Central memory CD4-positive, alpha-beta T cell (primary cell): ENCODE measurements around the gene PNP.
"Not testable (repeated sequence)": the region's sequence is repeated elsewhere in the genome, so short reads cannot be mapped to it uniquely, and the experiment has no call there.

Experiments used
- DNase-seq: peaks from one replicate; pipeline ENCODE4 v3.0.0; 2022

Gene PNP

DNA sequence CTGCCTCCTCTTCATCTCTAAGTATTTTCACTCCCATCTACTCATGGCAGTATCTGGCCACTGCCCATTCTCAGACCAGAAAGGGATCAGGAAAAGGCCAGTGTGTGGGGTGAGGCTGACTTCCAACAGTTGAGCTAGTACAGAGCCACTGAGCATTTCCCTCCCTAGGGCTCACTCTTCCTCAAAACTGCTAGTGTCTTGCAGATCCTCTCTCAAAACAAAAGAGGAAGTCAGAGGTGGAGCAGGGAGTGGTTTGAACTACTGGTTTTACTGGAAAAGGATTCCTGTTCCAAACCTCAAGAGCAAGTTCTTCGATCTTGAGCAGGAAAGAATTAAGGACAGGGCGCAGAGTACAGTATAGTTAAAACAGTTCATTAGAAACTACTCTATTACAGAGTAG lies 24.4 kb downstream of the PNP start:
- DNase-seq: no peak

DNA sequence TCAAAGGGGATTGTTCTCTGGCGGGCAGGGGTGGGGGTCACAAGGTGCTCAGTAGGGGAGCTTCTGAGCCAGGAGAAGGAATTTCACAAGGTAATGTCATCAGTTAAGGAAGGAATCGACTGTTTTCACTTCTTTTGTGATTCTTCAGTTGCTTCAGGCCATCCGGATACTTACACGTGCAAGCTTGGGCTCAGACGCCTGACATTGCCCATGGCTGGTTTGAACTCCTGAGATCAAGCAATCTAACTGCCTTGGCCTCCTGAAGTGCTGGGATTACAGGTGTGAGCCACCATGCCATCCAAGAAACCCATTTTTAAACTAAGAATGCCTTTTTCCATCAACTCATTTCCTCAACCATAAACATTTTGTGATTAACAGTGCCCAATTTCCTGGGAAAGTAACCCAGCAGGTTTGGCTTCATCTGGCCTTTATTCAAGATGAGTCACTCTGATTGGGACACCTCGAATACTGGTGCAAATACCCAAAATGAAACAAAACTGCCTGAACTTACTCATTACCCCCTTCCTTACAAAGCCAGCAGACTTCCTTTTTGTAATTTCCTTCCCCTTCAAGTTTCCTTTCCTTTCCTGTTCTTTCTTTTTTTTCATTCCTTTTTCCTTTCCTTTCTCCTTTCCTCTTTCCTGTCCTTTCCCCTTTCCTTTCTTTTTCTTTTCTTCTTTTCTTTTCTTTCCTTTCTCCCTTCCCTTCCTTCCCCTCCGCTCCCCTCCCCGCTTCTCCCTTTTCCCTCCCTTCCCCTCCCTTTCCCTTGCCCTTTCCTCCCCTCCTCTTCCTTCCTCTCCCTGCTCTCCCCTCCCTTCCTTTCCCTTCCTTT lies 25.9 kb downstream of the PNP start:
- DNase-seq: no peak

- DNase-seq: no peak
Observed at GRCh38 chr14:20498622-20499021, 29.4 kb downstream of the PNP start.

DNA sequence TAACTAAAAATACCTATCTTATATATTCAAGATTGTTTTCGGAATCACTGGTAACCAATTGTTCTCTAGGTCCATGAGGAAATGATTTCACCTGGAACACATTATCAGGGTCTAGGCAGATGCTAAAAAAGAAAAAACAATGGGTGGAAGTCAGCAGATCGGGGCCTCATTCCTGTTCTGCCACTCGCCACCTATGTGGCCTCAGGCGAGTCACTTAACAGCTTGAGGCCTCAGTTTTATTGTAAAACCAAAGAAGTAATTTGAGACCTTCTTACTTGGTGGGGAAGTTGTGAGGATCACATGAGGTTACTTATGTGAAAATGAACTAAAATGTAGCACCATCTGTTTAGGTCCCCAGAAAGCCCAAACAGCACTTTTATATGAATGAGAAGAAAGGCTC lies 29.9 kb downstream of the PNP start:
- DNase-seq: no peak

- no peak for DNase-seq
Observed at GRCh38 chr14:20499881-20500280, 30.7 kb downstream of the PNP start.

DNA sequence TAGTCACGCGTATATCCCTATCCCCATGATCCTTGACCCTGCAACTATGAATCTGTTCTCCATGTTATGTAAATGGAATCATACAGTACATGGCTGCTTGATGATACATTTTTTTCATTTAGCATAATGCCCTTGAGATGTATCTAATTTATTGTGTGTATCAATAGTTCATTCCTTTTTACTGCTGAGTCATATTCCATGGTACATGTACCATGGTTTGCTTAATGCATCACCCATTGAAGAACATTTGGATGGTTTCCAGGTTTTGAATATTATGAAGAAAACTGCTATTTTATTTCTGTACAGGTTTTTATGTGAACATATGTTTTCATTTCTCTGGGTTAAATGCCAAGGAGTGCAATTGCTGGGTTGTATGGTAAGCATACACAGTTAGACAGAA lies 32.1 kb downstream of the PNP start:
- no peak for DNase-seq

- DNase-seq: no peak
Observed at GRCh38 chr14:20503898-20504297, 34.7 kb downstream of the PNP start.

DNA sequence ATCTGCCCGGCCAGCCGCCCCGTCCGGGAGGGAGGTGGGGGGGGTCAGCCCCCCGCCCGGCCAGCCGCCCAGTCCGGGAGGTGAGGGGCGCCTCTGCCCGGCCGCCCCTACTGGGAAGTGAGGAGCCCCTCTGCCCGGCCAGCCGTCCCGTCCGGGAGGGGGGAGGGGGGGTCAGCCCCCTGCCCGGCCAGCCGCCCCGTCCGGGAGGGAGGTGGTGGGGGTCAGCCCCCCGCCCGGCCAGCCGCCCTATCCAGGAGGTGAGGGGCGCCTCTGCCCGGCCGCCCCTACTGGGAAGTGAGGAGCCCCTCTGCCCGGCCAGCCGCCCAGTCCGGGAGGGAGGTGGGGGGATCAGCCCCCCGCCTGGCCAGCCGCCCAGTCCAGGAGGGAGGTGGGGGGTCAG lies 37.1 kb downstream of the PNP start:
- DNase-seq: not testable (repeated sequence)

GRCh38 chr14:20506752-20507151 lies 37.5 kb downstream of the PNP start:
- not testable (repeated sequence) for DNase-seq

DNA sequence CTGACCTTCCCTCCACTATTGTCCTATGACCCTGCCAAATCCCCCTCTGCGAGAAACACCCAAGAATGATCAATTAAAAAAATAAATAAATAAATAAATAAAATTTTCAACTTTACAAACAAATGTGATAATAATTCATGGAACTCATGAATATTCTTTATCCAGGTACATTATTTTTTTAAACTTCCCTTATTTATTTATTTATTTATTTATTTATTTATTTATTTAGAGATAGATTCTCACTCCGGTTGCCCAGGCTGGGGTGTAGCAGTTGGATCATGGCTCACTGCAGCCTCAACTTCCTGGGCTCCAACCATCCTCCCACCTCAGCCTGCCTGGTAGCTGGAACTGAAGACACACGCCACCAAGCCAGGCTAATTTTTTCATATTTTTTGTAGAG lies 38.3 kb downstream of the PNP start:
- DNase-seq: not testable (repeated sequence)

- DNase-seq: no peak
Observed at GRCh38 chr14:20508367-20508766, 39.2 kb downstream of the PNP start.

GRCh38 chr14:20512177-20512905 lies 43.1 kb downstream of the PNP start:
- DNase-seq: no peak

DNA sequence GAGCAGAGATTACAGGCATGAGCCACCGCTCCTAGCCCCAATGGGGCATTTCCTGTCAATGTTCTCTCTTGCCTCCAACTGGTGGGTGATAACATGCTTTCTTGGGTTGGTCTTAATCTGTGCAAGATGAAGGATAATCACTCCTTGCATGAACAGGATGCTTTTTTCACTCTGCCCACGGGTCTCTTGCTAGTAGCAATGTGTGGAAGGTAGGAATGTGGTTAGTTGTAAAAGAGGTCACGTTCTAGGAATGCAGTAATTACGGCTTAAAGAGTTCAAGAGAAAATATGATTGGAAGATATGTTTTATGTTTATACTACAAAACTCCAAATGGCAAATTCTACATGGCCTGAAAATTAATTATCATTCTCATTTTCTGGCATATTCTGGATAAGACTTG lies 46.6 kb downstream of the PNP start:
- DNase-seq: no peak

GRCh38 chr14:20516921-20517320 lies 47.7 kb downstream of the PNP start:
- DNase-seq: no peak

DNA sequence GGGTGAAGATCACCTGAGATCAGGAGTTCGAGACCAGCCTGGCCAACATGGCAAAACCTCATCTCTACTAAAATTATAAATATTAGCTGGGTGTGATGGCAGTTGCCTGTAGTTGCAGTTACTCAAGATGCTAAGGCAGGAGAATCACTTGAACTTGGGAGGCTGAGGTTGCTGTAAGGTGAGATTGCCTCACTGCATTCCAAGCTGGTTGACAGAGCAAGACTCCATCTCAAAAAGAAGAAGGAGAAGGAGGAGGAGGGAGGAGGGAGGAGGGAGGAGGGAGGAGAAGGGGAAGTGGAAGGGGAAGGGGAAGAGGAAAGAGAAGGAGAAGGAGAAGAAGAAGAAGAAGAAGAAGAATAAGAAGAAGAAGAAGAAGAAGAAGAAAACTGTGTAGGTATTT lies 53.1 kb downstream of the PNP start:
- no peak for DNase-seq

- no peak for DNase-seq
Observed at GRCh38 chr14:20524027-20524426, 54.8 kb downstream of the PNP start.
